Ascending aorta (tissue), 2 donors: ENCODE results near the gene CCSAP. TPM values are rescaled to one million over a fixed set of nuclear protein-coding genes. Genes with fewer than 3 reads are reported as not detected.

Source experiments
- DNase-seq, 2 donors: peaks; one replicate each; pipeline ENCODE4 v3.0.0-alpha.2; 2019; ENCODE audit warnings: low spot score in 2 of 2
- H3K27ac ChIP-seq, 2 donors: fragments of 200-600 bp; sonication (generic); one replicate each; pipeline ENCODE4 v1.5.1; 2016 to 2017; ENCODE audit warnings: mild to moderate bottlenecking in 1 of 2
- H3K27me3 ChIP-seq: fragments of 200-600 bp; sonication (generic); one replicate; pipeline ENCODE4 v1.5.1; 2017
- H3K36me3 ChIP-seq, 2 donors: fragments of 200-600 bp; sonication (generic); one replicate each; pipeline ENCODE4 v1.5.1; 2016
- H3K4me1 ChIP-seq, 2 donors: fragments of 200-600 bp; sonication (generic); one replicate each; pipeline ENCODE4 v1.5.1; 2016 to 2017; ENCODE audit warnings: mild to moderate bottlenecking in 1 of 2
- H3K4me3 ChIP-seq, 2 donors: fragments of 200-600 bp; sonication (generic); one replicate each; pipeline ENCODE4 v1.5.1; 2016 to 2017; ENCODE audit warnings: mild to moderate bottlenecking in 1 of 2
- H3K9me3 ChIP-seq, 2 donors: fragments of 200-600 bp; sonication (generic); one replicate each; pipeline ENCODE4 v1.5.1; 2016
- CTCF ChIP-seq, 3 experiments: fragments of 200-600 bp in 2 of 3; fragments of 450-650 bp in 1 of 3; sonication (generic) in 2 of 3; IDR thresholded peaks; one replicate each; pipeline ENCODE4 v1.5.1; 2016 to 2019; ENCODE audit warnings: antibody characterized with exemption in 3 of 3, mild to moderate bottlenecking in 1 of 3, moderate library complexity in 1 of 3
- intact Hi-C: fragments of 100-400 bp; cut with DNase I; formaldehyde crosslinking; loops from one replicate; pipeline ENCODE4 v1.15.1; 2023
- total RNA-seq: library from RNA; depleted of rRNA; stranded (reverse); fragments of >200 nt; gene quantifications from one replicate; pipeline ENCODE4 v1.1.0, GENCODE V29; 2016

CCSAP gene
- total RNA-seq, 1 donor from 2014 or later = 2.9 TPM

GRCh38 chr1:229325401-229325800 is 17.4 kb downstream of the CCSAP start:
- H3K27ac ChIP-seq = no peak overlapping the region
- H3K4me3 ChIP-seq = no peak overlapping the region
- H3K27me3 ChIP-seq = no peaks in the 10 kb centered on the region
- intact Hi-C loops = no loop called here
- H3K4me1 ChIP-seq = no peaks in the 10 kb centered on the region
- TF ChIP-seq CTCF (IDR thresholded peaks at IDR 0.05) = no peak
- H3K36me3 ChIP-seq = peaks cover 5 to 18% of the 10 kb centered on the region in 2 donors
- no peaks in the 10 kb centered on the region for H3K9me3 ChIP-seq
- DNase-seq = no peak

DNA sequence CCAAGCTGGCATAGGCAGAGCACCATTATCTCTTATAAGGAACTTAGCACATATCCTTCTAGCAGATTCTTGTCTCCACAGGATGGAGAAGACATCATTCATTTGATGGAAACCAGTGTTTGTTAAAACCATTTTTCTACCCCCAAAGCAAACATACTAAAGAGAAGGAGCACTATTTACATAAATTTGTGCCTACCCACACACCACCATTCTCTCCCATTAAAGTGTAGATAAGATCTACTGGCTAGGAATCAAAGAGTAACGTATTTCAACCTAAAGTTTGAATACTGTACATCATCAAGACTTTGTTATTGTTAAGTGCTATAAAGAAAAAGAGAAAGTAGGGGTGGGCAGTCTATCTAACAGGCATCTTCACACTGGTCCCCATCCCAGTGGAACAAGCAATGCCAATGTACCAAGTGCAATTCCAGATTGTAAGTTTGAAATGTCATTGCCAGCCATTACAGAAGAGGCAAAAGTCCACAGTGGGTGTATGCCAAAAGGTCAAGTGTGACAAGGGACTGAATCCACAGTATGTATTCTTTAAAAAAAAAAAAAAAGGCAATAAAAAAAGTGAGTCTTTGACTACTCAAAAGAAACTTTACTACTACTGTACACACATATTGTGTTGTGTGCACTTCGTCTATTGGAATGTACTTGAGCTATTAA is 18.8 kb downstream of the CCSAP start:
- intact Hi-C loops = no loop called here
- H3K27me3 ChIP-seq = no peaks in the 10 kb centered on the region
- DNase-seq = no peak
- H3K36me3 ChIP-seq = peaks cover 9 to 22% of the 10 kb centered on the region in 2 donors
- H3K4me1 ChIP-seq = no peaks in the 10 kb centered on the region
- TF ChIP-seq CTCF (IDR thresholded peaks at IDR 0.05) = no peak
- no peak overlapping the region for H3K27ac ChIP-seq
- no peaks in the 10 kb centered on the region for H3K9me3 ChIP-seq
- H3K4me3 ChIP-seq = no peak overlapping the region

DNA sequence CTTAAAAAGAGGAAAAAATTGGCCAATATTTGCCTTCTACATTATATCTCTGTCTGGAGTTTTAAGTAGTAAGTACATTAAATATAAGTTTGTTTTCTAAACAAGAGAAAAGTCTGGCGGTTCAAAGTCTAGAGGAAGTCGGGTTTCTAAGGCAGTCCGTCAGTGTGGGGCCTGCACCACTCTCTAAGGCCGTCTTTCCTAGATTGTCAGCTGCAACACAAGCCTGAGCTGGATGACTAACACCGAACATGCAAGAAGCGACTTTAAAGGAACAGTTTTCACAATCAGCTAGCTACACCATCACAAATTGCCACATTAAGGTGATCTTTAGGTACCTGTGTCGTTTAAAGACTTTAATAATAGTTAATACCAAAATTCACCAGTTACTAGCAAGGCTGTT is 19.6 kb downstream of the CCSAP start:
- no peaks in the 10 kb centered on the region for H3K9me3 ChIP-seq
- H3K27me3 ChIP-seq = no peaks in the 10 kb centered on the region
- no peaks in the 10 kb centered on the region for H3K4me1 ChIP-seq
- DNase-seq = no peak
- no peak for TF ChIP-seq CTCF (IDR thresholded peaks at IDR 0.05)
- H3K36me3 ChIP-seq = peaks cover 9 to 22% of the 10 kb centered on the region in 2 donors
- intact Hi-C loops = no loop called here
- no peak overlapping the region for H3K4me3 ChIP-seq
- no peak overlapping the region for H3K27ac ChIP-seq

DNA sequence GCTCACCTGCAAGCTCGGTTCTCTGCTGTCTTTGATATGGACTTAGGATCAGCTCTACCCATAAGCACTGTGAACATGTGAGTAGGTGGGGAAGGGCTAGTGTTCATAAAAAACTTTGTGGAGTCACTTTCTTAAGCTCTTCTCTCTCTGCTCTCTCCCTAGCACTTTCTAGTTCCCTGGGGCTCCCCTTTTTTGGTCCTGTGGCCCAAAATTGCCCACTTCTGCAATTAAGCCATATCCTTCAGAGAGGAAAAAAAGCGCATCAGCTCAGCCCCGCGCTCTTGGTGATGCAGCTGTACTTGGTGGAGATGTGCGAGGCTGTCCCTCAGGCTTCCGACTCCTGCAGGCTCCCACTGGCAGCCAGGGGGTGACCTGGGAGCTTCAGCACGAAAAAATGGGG is 23.4 kb downstream of the CCSAP start:
- no peak for DNase-seq
- Histone ChIP-seq H3K4me3 (no peak overlapping the region), H3K27ac (no peak overlapping the region), H3K9me3 (no peaks in the 10 kb centered on the region), H3K4me1 (no peaks in the 10 kb centered on the region), H3K27me3 (no peaks in the 10 kb centered on the region), H3K36me3 (peaks cover 9 to 15% of the 10 kb centered on the region in 2 donors)
- intact Hi-C loops = no loop called here
- TF ChIP-seq CTCF (IDR thresholded peaks at IDR 0.05) = no peak

- no peak for DNase-seq
- intact Hi-C loops = no loop called here
- Histone ChIP-seq H3K27ac (no peak overlapping the region), H3K36me3 (peaks cover 9 to 20% of the 10 kb centered on the region in 2 donors), H3K4me1 (no peaks in the 10 kb centered on the region), H3K9me3 (no peaks in the 10 kb centered on the region), H3K27me3 (no peaks in the 10 kb centered on the region), H3K4me3 (no peak overlapping the region)
- TF ChIP-seq CTCF (IDR thresholded peaks at IDR 0.05) = no peak
These were observed 24.8 kb downstream of the CCSAP start for GRCh38 chr1:229318056-229318455.

DNA sequence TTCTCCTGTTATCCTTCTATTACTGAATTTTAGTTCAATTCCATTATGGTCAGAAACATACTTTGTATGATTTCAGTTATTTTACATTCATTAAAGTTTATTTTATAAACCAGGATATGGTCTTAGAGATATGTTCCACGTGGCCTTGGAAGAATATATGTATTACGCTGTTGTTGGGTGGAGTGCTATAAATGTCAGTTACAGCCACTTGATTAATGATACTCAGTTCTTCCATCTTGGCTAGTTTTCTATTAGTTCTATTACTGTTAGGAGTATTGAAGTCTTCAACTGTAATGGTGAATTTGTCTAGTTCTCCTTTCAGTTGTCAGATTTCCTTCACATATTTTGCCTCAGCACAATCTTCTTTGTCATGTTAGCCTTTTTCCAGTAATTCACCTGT is 26.7 kb downstream of the CCSAP start:
- Histone ChIP-seq H3K27me3 (no peaks in the 10 kb centered on the region), H3K27ac (no peak overlapping the region), H3K4me1 (no peaks in the 10 kb centered on the region), H3K4me3 (no peak overlapping the region), H3K36me3 (peaks cover 4 to 22% of the 10 kb centered on the region in 2 donors), H3K9me3 (no peaks in the 10 kb centered on the region)
- TF ChIP-seq CTCF (IDR thresholded peaks at IDR 0.05) = no peak
- no peak for DNase-seq
- intact Hi-C loops = no loop called here
